ENCODE results near the gene KRT15. TPM values are rescaled to one million over a fixed set of nuclear protein-coding genes. Genes with fewer than 3 reads are reported as not detected.

KRT15 gene
- total RNA-seq, 2 experiments from 2014 or later: not detected

DNA sequence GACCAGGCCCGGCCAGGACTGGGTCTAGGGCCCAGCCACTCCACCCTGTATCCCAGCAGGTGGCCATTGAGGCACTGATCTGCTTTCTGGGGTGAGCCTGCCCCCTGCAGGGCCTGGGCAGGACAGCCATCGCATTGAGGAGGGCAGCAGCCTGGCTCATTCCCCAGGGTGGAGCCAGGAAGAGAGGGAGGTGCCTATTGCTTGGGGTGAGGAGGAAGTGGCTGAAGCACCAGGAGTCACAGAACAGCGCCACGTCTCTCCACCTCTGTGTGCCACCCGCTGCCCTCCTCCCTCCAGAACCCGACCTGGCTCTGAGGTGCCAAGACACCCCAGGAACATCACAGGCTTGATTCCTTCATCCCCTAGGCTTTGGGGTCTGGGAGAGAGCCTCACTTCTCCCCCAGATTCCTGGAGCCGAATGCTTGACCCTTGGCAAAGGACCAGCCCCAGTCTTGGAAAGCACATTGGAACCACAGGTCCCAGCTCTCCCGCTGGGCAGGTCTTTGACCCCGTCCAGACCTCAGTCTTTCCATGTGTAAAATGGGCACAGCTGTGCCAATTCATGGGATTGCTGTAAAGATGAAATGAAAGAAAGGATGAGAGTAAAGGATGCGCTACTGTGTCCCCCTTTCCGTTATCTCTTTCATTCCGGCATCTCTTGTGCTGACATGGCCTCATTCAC is 21.7 kb downstream of the KRT15 start:
- Histone ChIP-seq H4K20me1 (ENCODE audit: insufficient read depth, low read length) (no peaks in the 10 kb centered on the region), H3K4me2 (ENCODE audit: low read length) (peak overlapping the region; percentile 21; the same call in 1 of the 2 replicates), H3K79me2 (ENCODE audit: insufficient read depth, low read depth, low read length) (no peaks in the 10 kb centered on the region), H3K9me2 (ENCODE audit: insufficient read depth, low read length) (no peaks in the 10 kb centered on the region), H3K4me1 (ENCODE audit: insufficient read depth, low read length, poor library complexity, severe bottlenecking) (no peaks in the 10 kb centered on the region), H3K4me3 (ENCODE audit: low read depth, low read length, poor library complexity, severe bottlenecking) (no peak overlapping the region), H3K36me3 (ENCODE audit: insufficient read depth, low read length) (no peaks in the 10 kb centered on the region), H3K27ac (ENCODE audit: low read depth, low read length, poor library complexity, severe bottlenecking) (no peak overlapping the region), H2AFZ (ENCODE audit: low read length) (peak overlapping the region; percentile 26; the same call in 1 of the 2 replicates), H3K9me3 (ENCODE audit: low read length) (no peaks in the 10 kb centered on the region)
- POLR2A ChIA-PET: no interaction called here
- TF ChIP-seq CTCF (conservative IDR thresholded peaks at IDR 0.05; ENCODE audit: low read length): peak; percentile 76
- no peak for TF ChIP-seq EZH2phosphoT487 (IDR thresholded peaks at IDR 0.05; ENCODE audit: borderline replicate concordance, low read depth, low read length)
- CTCF ChIA-PET (ENCODE audit: unreplicated experiment): no interaction called here
- DNase-seq (ENCODE audit: low spot score): peak; percentile 67
- intact Hi-C loops (cut with micrococcal nuclease; ENCODE audit: unreplicated experiment): loop anchor here (5.0 kb wide), 1 partner anchor 150 kb away; no protein-coding TSS in a partner anchor
- no TSS peak for BruUV-seq (replicated peaks)

GRCh38 chr17:41494524-41494923 is 24.2 kb downstream of the KRT15 start:
- TF ChIP-seq CTCF (conservative IDR thresholded peaks at IDR 0.05; ENCODE audit: low read length) (no peak), EZH2phosphoT487 (IDR thresholded peaks at IDR 0.05; ENCODE audit: borderline replicate concordance, low read depth, low read length) (no peak)
- Histone ChIP-seq H3K9me2 (ENCODE audit: insufficient read depth, low read length) (no peaks in the 10 kb centered on the region), H3K36me3 (ENCODE audit: insufficient read depth, low read length) (no peaks in the 10 kb centered on the region), H2AFZ (ENCODE audit: low read length) (no peak overlapping the region), H3K4me2 (ENCODE audit: low read length) (no peak overlapping the region), H3K27ac (ENCODE audit: low read depth, low read length, poor library complexity, severe bottlenecking) (no peak overlapping the region), H3K4me3 (ENCODE audit: low read depth, low read length, poor library complexity, severe bottlenecking) (no peak overlapping the region), H4K20me1 (ENCODE audit: insufficient read depth, low read length) (no peaks in the 10 kb centered on the region), H3K9me3 (ENCODE audit: low read length) (no peaks in the 10 kb centered on the region), H3K4me1 (ENCODE audit: insufficient read depth, low read length, poor library complexity, severe bottlenecking) (no peaks in the 10 kb centered on the region), H3K79me2 (ENCODE audit: insufficient read depth, low read depth, low read length) (no peaks in the 10 kb centered on the region)
- no peak for DNase-seq (ENCODE audit: low spot score)
- intact Hi-C loops (cut with micrococcal nuclease; ENCODE audit: unreplicated experiment): no loop called here
- CTCF ChIA-PET (ENCODE audit: unreplicated experiment): no interaction called here
- BruUV-seq (replicated peaks): no TSS peak
- POLR2A ChIA-PET: no interaction called here

- POLR2A ChIA-PET: no interaction called here
- Histone ChIP-seq H3K9me3 (ENCODE audit: low read length) (no peaks in the 10 kb centered on the region), H3K4me3 (ENCODE audit: low read depth, low read length, poor library complexity, severe bottlenecking) (no peak overlapping the region), H3K79me2 (ENCODE audit: insufficient read depth, low read depth, low read length) (no peaks in the 10 kb centered on the region), H3K36me3 (ENCODE audit: insufficient read depth, low read length) (no peaks in the 10 kb centered on the region), H2AFZ (ENCODE audit: low read length) (no peak overlapping the region), H4K20me1 (ENCODE audit: insufficient read depth, low read length) (no peaks in the 10 kb centered on the region), H3K27ac (ENCODE audit: low read depth, low read length, poor library complexity, severe bottlenecking) (no peak overlapping the region), H3K9me2 (ENCODE audit: insufficient read depth, low read length) (no peaks in the 10 kb centered on the region), H3K4me1 (ENCODE audit: insufficient read depth, low read length, poor library complexity, severe bottlenecking) (no peaks in the 10 kb centered on the region), H3K4me2 (ENCODE audit: low read length) (no peak overlapping the region)
- no peak for TF ChIP-seq EZH2phosphoT487 (IDR thresholded peaks at IDR 0.05; ENCODE audit: borderline replicate concordance, low read depth, low read length)
- TF ChIP-seq CTCF (conservative IDR thresholded peaks at IDR 0.05; ENCODE audit: low read length): no peak
- BruUV-seq (replicated peaks): no TSS peak
- CTCF ChIA-PET (ENCODE audit: unreplicated experiment): no interaction called here
- DNase-seq (ENCODE audit: low spot score): no peak
- intact Hi-C loops (cut with micrococcal nuclease; ENCODE audit: unreplicated experiment): no loop called here
These were observed 25.9 kb downstream of the KRT15 start for GRCh38 chr17:41492771-41493170.

All from OCI-LY7 (cell line).